Stimulated activated CD8-positive, alpha-beta memory T cell treated with anti-CD3 and anti-CD28 coated beads, Interleukin-7, amount 100 ng/mL, for 1 hour (primary cell): Measurements from ENCODE around the gene GLI3.

Source experiments
- DNase-seq, 2 donors: peaks; one replicate each; pipeline ENCODE4 v3.0.0-alpha.2; 2020; ENCODE audit warnings: low read depth in 2 of 2

Gene GLI3

DNA sequence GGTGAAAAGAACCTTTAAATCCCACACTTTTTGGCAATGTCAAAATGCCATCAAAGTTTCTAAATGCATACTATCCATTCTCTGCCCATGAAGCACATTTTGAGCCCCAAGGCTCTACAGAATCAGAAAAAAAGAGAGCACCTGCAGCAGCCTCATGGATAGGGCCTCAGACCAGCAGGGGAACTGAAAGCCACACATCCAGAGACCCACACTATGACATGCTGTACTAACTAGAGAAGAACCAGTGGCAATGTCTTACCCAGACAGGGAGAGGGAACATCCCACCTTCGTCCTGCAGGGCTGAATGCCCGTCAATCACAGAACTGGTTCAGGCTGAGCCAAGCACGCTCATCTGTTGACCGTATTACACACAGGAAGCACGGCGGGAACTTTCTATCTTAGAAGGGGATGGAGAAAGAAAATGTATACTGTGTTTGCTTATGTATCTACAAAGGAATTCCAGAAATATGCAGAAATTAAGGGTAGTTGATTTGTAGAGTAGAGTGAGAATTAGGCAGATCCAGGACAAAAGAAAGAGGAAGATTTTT lies 237.2 kb downstream of the GLI3 start:
- DNase-seq: no peak

DNA sequence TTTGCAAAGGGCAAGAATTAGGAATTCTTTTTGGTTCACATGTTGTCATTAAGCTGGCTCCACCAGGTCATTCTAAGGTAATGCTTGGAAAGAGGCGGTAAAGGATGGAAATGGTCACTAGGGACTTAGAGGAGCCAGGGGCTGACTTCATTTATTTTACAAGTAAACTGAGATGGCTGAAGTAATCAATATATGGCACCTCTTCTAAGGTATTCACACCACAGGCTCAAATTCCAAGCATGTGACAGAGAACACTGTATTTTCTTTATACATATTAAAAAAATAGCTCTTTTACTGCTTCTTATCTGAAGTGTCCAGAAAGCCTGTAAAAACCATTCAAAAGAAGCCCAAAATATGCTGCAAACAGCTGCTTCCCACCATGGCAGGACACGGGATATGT lies 239.0 kb downstream of the GLI3 start:
- no peak for DNase-seq

DNA sequence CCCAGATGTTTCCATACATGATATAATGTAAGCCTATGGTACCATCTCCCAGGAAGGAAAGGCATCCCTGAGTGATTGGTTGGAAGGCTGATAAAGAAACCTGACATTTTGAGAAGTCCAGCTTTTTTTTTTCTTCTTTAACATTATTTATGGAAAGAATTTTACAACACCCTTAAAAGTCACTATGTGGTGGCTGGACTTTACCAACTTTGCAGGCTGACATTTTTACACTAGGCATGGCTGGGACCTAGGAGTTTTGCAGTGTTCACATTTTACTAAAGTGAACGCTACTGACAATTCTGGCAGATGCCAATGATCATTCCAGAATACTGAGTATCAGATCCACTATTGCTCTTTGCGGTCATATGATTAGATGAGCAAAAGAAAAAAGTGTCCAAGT lies 239.9 kb downstream of the GLI3 start:
- DNase-seq: no peak

DNA sequence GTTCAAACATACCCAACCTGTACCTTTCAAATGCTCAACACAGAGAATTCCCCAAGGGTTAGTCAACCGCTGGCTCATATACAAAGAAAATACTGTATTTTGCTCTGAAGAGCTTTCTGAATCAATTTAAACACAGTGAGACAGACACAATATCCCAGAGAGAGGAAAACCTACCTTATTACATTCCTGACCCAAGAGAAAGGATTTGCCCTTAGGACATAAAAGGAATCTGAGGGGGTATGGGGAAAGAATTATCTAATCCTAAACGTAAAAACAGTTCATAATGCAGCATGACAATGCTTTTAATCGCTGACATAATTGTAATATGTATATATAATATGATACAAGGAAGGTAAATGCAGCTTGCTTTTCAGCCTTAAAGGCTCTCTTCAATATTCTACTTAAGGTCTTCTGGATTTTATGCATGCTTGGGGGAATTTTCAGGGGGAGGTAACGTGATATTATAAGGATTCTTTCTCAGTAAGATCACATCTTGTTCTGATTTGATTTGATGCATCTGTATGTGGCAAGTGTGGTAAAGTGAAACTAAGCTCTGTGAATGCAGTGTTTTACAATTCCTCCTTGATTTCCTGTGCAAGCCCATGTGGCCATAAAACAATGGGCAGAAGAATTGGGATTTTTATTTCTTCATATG lies 240.5 kb downstream of the GLI3 start:
- DNase-seq: no peak

DNA sequence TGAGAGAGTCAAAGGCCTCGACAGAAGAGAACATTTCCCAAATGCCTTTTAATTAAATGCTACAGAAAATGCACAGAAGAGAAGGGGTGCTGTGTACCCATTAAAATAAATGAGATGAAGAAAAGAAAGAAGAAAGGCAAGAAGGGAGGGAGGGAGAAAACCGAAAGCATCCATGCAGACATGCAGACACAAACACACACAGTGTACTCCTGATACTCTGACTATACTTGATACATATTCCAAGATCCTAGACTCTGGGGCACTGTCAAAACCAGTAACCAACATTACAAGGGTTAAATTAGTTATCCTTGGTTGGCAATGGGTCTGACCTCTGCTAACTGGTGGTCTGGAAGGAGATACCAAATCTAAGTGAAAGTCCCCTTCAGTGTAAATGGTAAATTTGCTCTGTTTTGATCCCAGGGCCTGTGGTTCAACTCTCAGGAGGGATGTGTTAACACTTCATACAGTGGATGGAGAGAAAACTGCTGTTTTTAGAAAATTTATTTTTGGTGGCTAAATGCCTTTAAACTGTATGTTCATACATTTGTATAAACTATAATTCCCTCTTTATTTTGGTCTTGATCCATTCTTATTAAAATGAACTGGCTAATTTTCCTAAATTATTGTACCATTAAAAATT lies 241.3 kb downstream of the GLI3 start:
- DNase-seq: no peak

DNA sequence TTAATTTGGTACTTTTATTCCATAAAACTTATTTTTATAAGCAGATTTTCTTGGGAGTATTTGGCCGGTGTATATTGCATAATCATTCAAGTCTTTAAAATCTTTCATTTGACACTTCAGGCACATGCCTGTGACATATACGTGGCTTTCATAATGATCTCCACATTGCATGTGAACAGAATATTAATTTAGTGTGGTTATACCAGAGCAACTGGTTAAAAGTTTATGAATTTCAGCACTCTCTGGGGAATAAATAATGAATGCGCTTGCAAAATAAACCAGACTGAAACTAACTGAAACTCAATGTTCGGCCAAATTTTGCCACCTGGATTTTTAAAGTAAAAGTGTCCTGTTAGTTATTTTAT lies 242.3 kb downstream of the GLI3 start:
- DNase-seq: no peak

DNA sequence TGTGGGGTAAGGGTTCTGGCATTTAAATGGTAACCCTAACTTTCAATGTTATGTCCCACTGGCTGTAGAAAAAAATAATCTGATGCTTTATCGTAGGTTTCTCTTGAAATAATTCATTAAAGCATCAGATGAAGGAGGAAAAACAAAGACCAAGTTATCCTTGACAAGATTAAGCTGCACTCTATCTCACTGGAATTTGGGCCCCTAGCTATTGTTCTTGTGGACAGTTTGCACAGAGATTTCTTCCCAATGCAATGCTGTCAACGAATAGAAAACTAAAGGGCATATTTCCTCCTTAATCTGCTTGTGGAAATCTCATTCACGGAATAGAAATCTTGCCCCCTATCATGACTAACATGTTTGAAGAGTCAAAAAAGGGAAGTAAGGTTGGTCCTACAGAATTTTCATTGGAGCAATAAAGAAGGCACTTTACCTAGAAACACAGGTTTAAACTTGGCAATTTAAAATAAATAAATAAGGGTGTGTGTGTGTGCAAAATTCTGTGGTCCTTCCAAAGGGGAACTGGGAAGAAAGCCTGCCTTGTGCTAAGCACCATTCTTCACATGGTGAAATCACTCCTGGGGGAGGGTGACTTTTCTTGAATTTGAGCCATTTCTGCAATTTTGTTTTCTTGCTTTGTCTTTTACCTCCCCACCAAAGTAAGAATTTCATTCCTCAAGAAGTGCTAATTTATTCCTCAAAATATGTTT lies 242.8 kb downstream of the GLI3 start:
- no peak for DNase-seq

DNA sequence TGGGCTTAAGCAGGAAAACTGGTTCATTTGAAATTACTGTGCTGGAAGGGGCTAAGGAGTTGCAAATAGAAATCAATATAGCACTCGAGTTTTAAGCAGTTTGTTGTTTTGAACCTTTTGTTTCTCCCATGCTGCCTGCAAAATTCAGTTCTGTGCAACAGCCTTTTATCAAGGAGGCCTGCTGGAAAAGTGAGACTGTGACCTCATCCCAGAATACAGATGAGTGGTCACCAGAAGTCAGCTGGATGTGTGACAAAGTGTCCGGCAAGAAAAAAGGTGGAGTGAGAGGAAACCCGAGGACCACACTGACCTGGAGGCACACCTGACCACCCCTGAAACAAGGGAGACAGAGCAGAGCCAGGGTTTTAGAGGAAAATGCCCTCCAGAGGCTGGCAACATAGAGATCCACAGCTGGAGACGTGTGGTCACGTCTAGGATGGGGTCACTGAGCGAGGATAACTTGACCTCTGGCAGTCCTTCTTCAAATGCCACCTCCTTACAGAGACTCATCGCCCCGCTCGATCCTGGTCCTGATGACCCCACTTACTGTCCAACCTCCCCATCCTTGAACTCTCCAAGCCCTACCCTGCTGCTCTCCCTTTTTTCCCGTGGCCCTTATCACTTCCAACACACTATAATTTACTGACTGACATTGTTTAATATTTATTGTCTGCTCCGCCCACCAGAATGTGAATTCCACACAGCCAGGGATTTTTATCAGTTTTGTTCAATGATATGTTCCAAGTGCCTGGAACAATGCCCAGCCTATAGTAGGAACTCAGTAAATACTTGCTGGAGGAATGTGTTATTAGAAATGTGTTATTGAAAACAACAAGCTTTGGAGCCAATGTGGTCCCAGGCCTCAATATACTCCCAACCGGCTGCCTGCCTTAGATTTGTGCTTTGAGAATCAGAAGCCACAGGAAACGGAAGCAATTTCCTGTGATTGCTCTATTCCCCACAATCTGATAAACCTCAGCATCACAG lies 243.8 kb downstream of the GLI3 start:
- DNase-seq: no peak

DNA sequence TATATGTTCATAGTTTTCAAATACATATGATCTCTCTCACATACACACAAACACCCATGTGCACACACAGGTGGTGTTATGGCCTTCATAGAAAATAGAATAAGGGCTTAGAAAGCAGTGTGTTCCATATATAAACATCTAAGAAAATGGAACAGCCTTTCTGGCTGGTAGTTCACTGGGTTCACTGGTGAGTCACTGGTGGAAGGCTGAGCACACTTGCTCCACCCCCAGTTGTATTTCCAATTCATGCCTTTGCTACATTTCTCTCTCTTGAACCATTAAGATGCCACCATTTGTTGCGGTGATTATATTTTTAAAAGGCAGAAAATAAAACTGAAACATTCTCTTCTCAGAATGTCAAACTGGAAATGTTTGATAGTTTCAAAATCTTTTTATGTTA lies 252.1 kb downstream of the GLI3 start:
- no peak for DNase-seq

DNA sequence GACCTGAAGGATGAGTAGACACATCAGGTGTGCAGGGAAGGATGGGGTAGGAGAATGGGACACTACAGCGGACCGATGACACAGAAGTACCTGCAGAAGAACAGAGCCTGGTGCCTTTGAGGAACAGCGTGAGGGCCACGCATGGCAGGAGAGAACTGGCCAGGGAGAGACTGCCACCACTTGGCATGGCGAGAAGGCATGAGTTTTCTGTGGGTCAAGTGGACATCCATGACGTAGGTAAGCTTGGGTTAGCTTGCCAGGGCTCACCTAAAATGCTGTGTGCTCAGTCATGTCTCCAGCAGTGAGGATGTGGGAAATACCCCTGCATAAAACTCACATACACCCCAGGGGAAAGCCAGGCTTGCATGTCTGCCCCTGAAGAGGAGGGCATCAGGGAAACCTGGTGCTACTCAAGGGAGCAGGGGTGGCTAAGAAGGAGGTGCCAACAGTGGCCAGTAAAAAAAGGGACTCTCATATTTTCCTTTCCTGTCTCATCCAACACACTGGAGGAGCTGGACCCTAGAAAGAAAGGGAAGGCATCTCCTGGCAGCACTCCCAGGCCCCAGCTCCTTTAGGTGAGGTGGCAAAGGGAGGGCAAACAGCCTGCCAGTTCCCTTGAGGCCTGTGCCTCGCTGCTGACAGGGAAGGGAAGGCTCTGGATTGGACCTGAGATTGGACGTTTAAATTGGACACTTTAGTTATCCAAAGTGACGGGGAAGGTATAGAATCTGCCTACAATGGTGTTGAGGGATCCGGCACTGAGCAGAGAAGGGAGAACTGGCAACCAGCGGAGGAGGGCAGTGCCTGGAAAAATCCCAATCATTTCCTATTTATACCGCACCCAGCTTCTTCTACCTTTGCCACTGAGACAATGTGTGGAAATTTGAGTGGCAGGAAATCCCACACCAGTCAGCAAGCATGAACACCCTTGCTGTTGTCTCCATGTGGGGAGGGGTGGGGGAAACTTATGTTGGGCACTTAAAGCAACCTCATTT lies 255.7 kb downstream of the GLI3 start:
- no peak for DNase-seq

DNA sequence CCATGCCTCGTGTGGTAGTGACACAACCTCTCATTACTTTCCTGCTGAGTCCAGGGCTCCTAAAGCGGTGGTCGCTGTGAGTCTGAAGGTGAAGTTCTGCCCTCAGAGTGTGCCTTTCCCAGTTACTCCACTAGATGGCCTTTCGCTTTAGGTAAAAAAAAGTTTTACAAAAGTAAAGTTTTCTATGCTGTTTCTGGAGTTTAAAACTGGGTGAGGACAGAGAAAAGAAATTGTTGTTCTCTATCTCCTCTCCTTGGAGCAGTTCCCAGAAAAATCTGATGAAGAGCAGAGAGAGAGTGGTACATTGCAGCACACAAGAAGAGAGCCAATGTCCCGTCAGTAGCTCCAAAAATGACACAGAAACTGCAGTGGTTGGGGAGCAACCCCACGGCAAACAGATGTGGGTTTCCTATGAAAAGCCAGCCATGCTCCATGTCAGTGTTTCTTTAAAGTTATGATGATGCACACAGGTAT lies 257.1 kb downstream of the GLI3 start:
- DNase-seq: no peak

DNA sequence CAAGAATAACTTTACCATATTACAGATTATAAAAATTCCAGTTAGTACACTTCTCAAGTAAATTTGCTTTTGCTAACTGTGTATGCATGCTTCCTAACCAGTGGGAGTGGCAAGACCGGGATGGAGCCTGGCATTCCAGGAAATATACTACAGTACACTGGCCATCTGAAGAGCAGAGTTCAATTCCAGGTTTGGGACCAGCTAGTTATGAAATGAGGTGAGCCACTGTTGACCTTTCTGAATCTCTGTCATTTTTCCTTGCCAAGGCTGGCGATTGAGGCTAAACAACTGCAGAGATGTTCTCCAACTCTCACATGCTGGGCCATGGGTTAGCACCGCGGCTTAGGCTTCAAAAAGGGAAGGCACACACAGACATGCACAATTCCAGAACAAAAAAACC lies 258.2 kb downstream of the GLI3 start:
- no peak for DNase-seq

DNA sequence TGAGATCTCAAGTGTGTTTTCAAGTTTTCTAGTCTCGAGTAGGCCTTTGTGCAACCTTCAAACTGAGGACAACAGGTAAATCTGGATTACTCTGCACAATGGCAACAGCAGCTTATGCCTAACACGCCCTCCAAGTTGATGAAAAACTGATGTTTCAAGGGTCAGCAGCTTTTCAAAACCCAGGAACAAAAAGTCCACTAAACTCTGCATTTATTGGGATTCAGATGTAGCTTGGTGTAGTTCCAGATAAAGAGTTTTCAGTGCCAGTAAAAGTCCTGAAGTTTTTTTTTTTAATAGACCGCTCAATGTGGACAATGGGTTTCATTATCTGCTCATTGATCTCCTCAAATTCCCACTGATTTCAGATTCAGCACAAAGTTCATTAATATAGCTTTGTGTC lies 259.3 kb downstream of the GLI3 start:
- DNase-seq: no peak

DNA sequence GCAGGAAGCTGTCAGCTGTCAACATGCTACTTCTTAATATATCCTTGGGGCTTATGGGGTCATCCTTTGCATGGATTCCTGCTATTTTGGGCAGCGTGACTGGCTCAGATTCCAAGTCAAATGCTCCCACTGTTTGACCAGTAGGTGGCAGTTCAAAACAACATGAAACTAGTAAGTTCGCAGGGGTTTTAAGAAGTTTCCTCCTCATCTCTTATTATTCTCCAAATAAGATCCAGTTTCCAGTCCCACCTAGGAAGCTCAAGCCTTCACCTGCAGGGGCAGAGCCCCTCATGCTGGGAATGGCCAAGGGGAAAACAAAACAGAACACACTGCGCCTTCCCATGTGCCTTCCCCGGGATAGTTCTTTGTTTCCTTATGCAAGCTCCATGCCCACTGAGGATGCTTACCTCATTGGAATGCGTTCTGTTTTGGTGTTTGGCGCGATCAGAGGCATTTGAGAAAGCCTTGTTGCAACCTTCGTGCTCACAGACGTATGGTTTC lies 259.8 kb downstream of the GLI3 start:
- no peak for DNase-seq

DNA sequence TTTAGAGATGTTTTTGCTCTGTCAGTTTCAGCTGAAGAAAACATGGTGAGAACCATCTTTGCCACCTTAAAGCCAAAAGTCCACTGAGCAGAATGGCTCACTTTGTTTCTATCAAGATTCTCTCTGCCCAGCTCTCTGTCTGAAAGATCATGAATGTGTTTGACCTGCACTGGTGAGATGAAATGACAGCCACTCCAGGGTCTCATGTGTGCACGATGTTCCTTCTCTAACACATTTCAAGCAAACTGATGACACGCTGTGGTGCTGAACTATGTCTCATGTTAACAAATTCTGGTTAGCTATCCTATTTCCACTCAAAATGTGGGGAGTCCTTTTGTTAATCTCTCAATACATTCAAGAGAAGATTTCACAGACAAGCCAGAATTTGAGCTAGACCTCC lies 260.6 kb downstream of the GLI3 start:
- DNase-seq: no peak

DNA sequence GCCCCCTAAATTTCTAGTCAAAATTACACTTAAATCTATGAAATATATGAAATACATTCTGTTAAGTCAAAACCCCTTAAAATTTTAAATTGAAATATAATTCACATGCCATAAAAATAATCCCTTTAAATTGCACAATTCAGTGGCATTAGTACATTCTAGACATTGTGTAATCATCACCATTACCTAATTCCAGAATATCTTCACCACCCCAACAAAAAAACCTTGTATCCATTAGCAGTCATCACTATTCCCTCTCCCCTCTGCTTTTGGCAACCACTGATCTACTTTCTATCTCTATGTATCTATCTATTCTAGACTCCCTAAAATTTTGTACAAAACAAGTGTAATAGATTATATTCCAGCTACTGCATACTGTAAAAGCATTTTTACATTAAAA lies 261.2 kb downstream of the GLI3 start:
- DNase-seq: no peak

DNA sequence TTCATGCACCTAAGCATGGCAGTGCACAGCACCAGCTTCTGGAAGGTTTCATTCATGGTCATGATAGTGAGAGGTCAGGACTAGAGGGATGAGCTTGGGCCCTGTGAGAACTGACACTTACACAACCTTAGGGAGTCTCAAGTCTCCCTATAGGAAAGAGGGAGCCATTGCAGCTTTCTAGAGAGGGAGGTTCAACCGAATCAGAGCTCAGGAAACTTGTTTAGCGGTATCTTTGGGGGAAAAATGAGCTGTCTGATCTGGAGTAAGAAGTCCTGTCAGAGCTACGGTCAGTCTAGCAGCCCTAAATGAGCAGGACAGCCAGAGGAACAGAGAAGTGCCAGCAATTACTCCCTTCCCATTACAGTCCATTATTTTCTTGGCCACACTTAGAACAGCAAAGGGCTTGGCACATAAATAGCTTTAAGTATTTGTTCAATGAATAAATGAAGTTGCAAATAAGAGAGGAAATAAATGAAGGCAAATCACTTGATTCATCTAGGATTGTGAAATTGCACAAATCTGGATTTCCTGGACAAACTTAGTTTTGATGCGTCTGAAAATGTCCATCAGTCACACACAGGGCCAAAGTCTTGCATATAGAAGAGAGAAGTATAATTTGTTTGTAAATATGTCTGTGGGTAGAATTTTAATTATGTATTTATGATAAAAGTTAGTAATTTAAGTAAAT lies 262.0 kb downstream of the GLI3 start:
- DNase-seq: no peak

DNA sequence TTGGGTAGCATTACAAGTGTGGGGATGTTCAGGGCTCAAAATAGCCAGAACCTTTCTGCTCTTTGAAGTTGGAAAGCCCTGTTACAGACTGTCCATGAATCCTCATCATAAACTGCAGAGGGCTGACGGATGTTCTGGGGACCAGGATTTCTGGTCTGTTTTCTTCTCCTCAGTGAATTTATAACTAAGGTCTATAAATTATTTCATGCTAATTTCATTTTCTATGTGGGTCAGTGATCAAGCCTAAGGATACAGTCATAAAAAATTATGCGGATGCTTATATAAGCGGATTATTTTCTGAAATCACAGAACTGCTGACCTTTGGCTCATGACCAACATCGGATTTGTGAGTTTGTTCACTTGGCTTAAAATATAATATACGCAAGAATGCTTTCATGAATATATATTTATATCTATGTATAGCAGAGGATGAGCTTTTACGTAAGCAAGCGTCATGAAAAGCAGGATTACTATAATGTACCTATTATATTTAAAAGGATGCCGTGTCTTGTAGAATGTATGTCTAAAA lies 263.7 kb downstream of the GLI3 start:
- DNase-seq: no peak

DNA sequence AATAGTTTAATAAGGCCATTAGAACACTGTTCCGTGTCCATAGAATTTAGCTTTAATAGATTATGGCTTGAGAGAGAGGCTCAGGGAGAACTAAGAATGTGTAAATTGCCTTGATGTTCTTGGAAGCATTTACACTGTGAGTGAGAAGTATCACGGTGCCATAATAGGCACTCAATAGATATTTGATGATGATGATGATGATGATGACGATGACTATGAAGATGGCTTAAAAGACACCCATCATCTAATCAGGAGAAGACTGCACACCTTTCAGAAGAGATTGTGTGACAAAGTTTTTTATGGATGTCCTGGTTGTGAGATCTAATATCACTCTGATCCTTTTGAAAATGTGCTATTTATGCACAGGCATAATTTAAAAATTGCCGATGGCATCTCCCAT lies 264.2 kb downstream of the GLI3 start:
- DNase-seq: no peak
